Adipocyte (in vitro differentiated cells): Measurements from ENCODE around the gene RBM47.
A peak's percentile ranks its signal among the peaks of the same experiment; 100 is the strongest.

Source experiments
- DNase-seq: peaks from one replicate; pipeline ENCODE4 v3.0.0-alpha.2; 2015; ENCODE audit warnings: low read depth
- H3K27me3 ChIP-seq: replicated peaks from 2 replicates; pipeline ENCODE4 v1.7.0; 2013; ENCODE audit warnings: mild to moderate bottlenecking, low read length, moderate library complexity; ENCODE audit not compliant: control insufficient read depth, insufficient read depth
- H3K36me3 ChIP-seq: 2 replicates; pipeline ENCODE4 v1.7.0; 2013; ENCODE audit warnings: low read length, mild to moderate bottlenecking, moderate library complexity; ENCODE audit not compliant: control insufficient read depth, insufficient read depth, severe bottlenecking
- H3K4me1 ChIP-seq: 2 replicates; pipeline ENCODE4 v1.7.0; 2013; ENCODE audit warnings: mild to moderate bottlenecking, low read length, moderate library complexity; ENCODE audit not compliant: control insufficient read depth, insufficient read depth
- H3K4me3 ChIP-seq: 2 replicates; pipeline ENCODE4 v1.7.0; 2013; ENCODE audit warnings: mild to moderate bottlenecking, low read length, moderate library complexity
- H3K9ac ChIP-seq: 2 replicates; pipeline ENCODE4 v1.7.0; 2013; ENCODE audit warnings: mild to moderate bottlenecking, low read length, moderate library complexity
- H3K9me3 ChIP-seq: 2 replicates; pipeline ENCODE4 v1.7.0; 2013; ENCODE audit warnings: mild to moderate bottlenecking, low read length, moderate library complexity; ENCODE audit not compliant: control insufficient read depth

RBM47 gene

DNA sequence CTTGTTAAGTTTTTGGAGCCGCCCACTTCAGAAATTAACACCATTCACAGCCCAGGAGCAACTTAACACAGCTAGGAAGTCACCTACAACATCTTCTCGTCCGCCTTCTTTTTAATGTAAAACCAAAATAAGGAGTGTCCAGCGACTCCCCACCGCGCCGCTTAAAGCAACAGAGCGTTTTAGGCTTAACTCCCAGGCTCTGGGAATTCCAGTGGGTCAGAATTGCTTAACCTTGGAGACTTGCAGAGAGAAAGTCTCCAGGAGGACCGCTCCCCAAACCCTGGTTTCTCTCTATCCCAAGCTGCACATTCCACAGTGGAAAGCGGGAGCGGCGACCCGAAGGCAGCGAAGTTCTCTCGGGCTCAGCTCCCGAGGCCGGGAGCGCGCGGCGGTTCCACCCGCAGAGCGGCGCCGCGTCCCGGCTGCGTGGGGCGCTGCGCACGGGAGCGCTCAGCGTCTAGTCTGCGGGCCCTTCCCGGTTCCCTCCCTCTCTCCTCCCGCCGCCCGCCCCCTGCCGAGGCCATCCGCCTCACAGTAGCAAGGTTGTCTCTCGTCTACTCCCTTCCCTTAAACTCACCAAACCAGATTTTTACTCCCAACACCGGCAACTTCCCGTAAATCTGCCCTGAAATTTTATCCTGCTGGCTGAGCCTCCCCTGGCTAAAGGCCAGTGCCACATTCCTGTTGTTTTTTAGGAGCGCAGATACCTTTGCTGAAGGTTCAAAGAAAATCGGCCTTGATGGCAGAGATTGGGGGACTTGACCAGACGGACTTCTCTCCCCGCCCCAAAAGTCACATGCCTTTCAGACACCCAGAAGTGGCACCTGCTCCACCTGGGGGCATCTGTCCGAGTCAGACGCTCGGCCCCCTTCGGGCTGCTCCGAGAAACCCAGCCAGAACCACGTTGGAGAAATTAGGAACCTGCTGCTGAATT is at the start of gene RBM47:
RBM47 (minus strand) TSS at position 464 of the 934 bp plus-strand sequence. CDS start 190,971 bp downstream, outside the sequence.
- Histone ChIP-seq H3K27me3 (peaks cover 3% of the 10 kb centered on the region), H3K9me3 (no peaks in the 10 kb centered on the region), H3K4me1 (peaks cover 7% of the 10 kb centered on the region), H3K36me3 (no peaks in the 10 kb centered on the region), H3K9ac (peak within 1 kb of the TSS; percentile 88), H3K4me3 (peak within 1 kb of the TSS; percentile 91)
- DNase-seq: peak; percentile 86

DNA sequence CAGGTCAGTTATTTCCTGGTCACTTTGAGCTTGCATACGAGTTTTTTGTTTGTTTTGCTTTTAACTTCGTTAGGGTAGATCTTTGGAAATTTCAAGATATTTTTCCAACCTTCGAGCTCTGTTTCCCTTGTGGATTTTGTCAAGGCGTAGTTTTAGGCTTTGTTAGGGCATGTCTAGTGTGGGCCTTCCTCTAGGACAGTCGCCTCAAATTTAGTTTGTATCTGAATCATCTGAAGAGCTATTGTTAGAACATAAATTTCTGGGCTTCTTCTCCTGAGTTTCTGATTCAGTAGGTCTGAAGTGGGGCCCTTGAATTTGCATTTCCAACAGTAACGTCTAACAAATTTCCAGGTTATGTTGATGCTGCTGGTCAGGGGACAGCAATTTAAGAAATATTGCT is 48.8 kb upstream of the RBM47 start:
- H3K27me3 ChIP-seq: no peaks in the 10 kb centered on the region
- H3K4me1 ChIP-seq: peaks cover 2% of the 10 kb centered on the region
- no peaks in the 10 kb centered on the region for H3K9me3 ChIP-seq
- no peak for DNase-seq
- H3K36me3 ChIP-seq: no peaks in the 10 kb centered on the region
- H3K9ac ChIP-seq: no peak overlapping the region
- H3K4me3 ChIP-seq: no peak overlapping the region

DNA sequence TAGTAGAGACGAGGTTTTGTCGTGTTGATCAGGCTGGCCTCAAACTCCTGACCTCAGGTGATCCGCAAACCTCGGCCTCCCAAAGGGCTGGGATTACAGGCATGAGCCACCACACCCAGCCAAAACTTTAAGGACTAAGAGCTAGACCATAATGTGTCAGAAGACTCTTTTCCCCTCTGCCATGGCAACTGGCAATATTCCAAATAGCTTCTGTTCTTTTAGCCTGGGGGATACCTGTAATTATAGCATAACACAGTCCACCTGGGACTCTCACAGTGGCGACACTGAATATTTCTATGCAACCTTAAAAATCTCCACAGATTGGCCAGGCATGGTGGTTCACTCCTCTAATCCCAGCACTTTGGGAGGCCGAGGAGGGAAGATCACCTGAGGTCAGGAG is 45.5 kb upstream of the RBM47 start:
- Histone ChIP-seq H3K36me3 (no peaks in the 10 kb centered on the region), H3K4me3 (no peak overlapping the region), H3K27me3 (no peaks in the 10 kb centered on the region), H3K9me3 (no peaks in the 10 kb centered on the region), H3K4me1 (peaks cover 14% of the 10 kb centered on the region), H3K9ac (no peak overlapping the region)
- no peak for DNase-seq

DNA sequence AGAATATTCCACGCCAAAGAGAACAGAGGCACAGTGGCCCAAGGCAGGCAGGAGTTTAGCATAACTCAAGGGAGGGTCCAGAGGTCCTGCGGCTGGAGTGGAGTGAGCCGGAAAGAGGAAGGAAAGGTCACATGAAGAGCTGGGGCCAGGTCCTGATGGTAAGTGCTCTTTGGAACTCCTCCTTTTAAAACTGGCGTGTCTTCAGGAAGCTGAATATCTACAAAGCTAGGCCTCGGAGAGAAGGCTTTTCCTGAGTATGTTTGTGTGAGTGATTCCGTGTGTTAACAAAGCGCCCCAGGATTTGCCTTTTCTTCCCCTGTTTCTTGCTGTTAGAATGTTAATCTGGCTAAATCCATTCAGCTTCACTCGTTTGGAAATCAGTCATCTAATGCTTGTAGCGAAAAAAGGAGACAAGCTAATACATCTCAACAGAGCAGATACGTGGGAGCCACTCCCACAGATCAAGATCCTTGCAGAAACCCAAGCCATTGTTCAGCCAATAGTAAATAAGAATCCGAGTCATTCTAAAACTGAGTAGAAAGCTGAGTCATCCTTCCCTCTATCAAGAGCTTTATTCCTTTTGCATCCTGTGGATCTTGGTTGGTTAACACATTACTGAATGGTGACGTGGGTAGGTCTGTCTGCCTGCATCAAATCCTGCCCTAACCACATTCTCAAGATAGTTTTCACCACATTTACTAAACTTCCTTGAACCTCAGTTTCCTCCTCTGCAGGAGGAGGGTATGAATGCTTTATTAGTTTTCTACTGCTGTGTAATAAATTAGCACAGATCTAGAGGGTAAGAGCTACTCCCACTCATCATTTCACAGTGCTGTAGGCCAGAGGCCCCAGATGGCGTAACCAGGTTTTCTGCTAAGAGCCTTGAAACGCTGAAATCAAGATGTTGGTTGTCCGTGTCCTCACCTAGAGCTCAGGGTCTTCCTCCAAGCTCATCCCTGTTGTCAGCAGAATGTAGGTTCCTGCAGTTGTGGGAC is 43.2 kb upstream of the RBM47 start:
- H3K9ac ChIP-seq: peak overlapping the region; percentile 41
- no peaks in the 10 kb centered on the region for H3K36me3 ChIP-seq
- peaks cover 21% of the 10 kb centered on the region for H3K4me1 ChIP-seq
- no peaks in the 10 kb centered on the region for H3K27me3 ChIP-seq
- no peaks in the 10 kb centered on the region for H3K9me3 ChIP-seq
- DNase-seq: peak; percentile 81
- no peak overlapping the region for H3K4me3 ChIP-seq

DNA sequence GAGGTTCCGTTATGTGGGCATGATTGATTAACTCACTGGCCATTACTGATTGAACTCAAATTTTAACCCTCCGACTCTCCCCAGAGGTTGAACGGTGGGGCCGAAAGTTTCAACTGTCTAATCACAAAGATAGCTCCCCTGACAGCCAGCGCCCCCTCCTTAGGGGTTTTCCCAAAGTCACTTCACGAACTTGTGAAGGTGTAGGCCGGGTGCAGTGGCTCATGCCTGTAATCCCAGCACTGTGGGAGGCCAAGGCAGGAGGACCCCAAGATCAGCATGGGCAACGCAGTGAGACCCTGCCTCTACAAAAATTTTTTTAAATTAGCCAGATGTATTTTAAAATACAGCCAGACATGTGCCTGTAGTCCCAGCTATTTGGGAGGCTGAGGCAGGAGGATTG is 39.8 kb upstream of the RBM47 start:
- H3K4me1 ChIP-seq: peaks cover 21% of the 10 kb centered on the region
- H3K4me3 ChIP-seq: no peak overlapping the region
- H3K36me3 ChIP-seq: no peaks in the 10 kb centered on the region
- DNase-seq: no peak
- H3K9ac ChIP-seq: no peak overlapping the region
- H3K9me3 ChIP-seq: no peaks in the 10 kb centered on the region
- H3K27me3 ChIP-seq: no peaks in the 10 kb centered on the region

DNA sequence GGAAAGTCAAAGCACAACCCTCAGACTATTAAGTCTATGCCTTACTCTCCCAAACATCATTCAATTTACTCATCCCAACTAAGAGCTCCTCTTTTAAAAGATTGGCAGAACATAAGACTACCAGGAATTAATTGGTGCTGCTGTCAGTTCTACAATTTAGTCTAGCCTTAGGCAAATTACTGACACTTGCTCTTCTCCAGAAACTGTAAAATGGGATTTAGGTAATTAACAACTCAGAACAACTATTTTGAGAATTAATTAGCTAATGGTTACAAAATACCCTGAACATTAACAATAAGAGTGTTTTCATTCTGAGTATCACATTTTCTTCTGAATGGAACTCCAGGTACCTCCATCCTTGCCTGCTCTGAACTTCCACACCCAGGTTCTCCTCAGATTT is 36.2 kb upstream of the RBM47 start:
- peaks cover 14% of the 10 kb centered on the region for H3K4me1 ChIP-seq
- no peak overlapping the region for H3K4me3 ChIP-seq
- no peaks in the 10 kb centered on the region for H3K36me3 ChIP-seq
- H3K9me3 ChIP-seq: no peaks in the 10 kb centered on the region
- DNase-seq: no peak
- no peak overlapping the region for H3K9ac ChIP-seq
- no peaks in the 10 kb centered on the region for H3K27me3 ChIP-seq

DNA sequence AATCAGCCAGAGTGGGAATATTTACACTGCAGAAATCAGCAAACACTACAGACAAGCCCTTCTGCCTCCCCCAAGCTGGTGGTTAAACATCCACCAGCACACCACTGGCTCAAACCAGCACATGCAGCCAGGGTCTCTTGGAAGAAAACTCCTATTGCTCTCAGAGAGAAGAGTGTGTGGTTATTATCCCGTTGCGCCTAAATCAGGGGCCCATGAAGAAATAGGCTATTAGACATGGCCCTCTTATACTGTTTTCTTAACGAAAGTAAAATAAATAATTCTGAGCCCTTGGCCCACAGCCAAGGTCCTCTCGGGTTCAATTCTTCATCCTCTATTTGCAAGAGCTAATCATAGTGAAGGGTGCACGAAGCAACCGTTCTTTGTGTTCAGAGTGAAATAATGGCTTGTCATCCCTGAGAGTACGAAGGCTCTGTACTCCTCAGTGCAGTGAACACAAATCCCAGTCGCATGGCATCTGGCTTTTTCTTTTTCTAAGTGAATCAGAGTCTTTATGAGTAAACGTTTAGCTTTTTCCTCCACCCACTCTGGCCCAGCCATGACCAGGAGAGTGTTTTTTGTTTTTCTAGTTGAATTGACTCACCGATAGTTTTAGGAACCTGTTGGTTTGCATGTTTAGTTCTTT is 33.4 kb upstream of the RBM47 start:
- H3K9ac ChIP-seq: no peak overlapping the region
- peaks cover 10% of the 10 kb centered on the region for H3K4me1 ChIP-seq
- H3K36me3 ChIP-seq: no peaks in the 10 kb centered on the region
- no peak overlapping the region for H3K4me3 ChIP-seq
- H3K9me3 ChIP-seq: no peaks in the 10 kb centered on the region
- no peaks in the 10 kb centered on the region for H3K27me3 ChIP-seq
- DNase-seq: peak; percentile 73

DNA sequence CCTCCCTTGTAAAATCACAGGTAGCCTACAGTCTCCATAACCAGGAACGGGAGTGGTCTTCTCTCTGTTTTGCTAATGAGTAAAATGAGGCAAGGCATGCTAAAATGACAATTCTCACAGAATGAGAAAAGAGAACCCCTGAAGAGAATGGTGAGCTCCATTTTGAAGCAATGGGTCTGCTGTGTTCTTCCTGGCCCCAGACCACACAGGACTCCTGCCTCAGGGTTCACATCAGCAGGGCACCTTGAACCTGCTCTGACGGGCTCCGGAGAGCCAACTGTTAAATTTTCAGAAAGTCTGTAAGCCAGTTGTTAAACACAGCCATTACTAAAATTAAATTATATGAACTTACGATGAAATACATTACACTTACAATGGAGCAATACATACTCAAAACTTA is 32.1 kb upstream of the RBM47 start:
- H3K36me3 ChIP-seq: no peaks in the 10 kb centered on the region
- H3K9me3 ChIP-seq: no peaks in the 10 kb centered on the region
- H3K27me3 ChIP-seq: no peaks in the 10 kb centered on the region
- H3K9ac ChIP-seq: no peak overlapping the region
- H3K4me1 ChIP-seq: peaks cover 7% of the 10 kb centered on the region
- DNase-seq: no peak
- no peak overlapping the region for H3K4me3 ChIP-seq

DNA sequence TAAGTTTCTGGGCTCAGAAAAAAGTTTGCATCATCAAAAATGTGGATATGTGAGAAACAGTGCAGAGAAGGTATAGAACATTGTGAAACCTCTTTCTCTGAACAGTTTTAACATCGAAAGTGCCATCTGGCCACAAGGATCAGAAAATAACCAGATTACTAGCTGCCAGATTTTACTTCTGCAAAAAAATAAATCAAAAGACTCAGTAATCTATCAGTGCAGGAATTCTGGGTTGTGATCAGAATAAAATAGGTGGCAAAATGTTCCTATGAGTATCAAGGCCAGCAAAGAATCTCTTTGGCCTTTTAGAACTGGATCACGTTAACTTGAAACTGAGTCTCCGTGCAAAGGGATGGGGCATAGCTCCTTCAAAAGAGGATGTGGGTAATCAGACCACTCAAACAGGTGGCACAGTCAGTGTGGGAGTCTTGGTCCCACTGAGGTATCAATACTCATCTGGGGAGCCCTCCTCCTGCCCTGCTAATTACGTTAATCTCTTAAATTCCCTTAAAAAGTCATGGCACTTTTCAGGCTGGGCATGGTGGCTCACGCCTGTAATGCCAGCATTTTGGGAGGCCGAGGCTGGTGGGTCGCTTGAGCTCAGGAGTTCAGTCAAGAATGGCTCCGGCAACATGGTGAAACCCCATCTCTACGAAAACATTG is 26.7 kb upstream of the RBM47 start:
- no peak for DNase-seq
- H3K4me3 ChIP-seq: no peak overlapping the region
- no peaks in the 10 kb centered on the region for H3K9me3 ChIP-seq
- H3K9ac ChIP-seq: no peak overlapping the region
- H3K36me3 ChIP-seq: no peaks in the 10 kb centered on the region
- H3K4me1 ChIP-seq: peaks cover 9% of the 10 kb centered on the region
- no peaks in the 10 kb centered on the region for H3K27me3 ChIP-seq

DNA sequence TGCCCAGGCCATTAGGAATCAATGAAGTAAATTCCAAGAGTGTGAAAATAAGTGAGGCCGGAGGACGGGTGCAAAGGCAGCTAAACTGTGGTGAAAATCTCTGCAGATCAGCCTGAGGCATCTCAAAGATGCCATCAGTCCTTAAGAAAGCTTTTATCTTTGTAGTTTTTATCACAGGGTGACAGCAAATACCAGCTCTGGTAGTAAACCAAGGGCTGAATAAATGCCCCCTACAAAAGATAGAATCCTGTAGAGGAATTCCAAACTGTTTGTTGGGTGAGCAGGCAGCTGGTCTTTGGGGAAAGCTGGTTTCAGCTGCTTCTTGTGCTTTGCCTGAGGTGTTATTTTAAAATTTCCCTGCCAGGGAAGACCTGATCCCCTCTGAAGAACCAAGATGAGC is 21.6 kb upstream of the RBM47 start:
- Histone ChIP-seq H3K36me3 (no peaks in the 10 kb centered on the region), H3K27me3 (no peaks in the 10 kb centered on the region), H3K9me3 (no peaks in the 10 kb centered on the region), H3K4me1 (peaks cover 16% of the 10 kb centered on the region), H3K4me3 (no peak overlapping the region), H3K9ac (no peak overlapping the region)
- no peak for DNase-seq
